H1 (cell line): Measurements from ENCODE around the gene LBX1. TPM values are rescaled to one million over a fixed set of nuclear protein-coding genes. Genes with fewer than 3 reads are reported as not detected.

Experiments
- CTCF ChIA-PET: fragments of 300-600 bp; sonication (Branson Sonifier 250); formaldehyde crosslinking; loops from one replicate; lab custom pipeline; 2021; ENCODE audit not compliant: partially characterized antibody; lab: Charles Lee
- POLR2A ChIA-PET: fragments of 300-600 bp; sonication (Branson Sonifier 250); formaldehyde crosslinking; loops from one replicate; lab custom pipeline; 2021; ENCODE audit warnings: inconsistent platforms; ENCODE audit not compliant: partially characterized antibody; lab: Charles Lee
- DNase-seq, 2 experiments: peaks; one replicate each; pipeline versions ENCODE4 v3.0.0 to v3.0.0-alpha.2; 2010 to 2022; ENCODE audit warnings: low spot score in 2 of 2, low read depth in 1 of 2, mixed read lengths in 1 of 2
- FAIRE-seq: peaks from 2 replicates; lab custom pipeline; 2011; peaks lifted over from hg19 to GRCh38; lab: Jason Lieb, UNC
- H2AFZ ChIP-seq: 2 replicates; pipeline ENCODE4 v1.8.1; 2012; ENCODE audit warnings: low read length, inconsistent platforms
- H2AK5ac ChIP-seq: 2 replicates; pipeline ENCODE4 v1.6.1; 2013; ENCODE audit warnings: low read depth, low read length
- H2BK120ac ChIP-seq: replicated peaks from 2 replicates; pipeline ENCODE3; 2013; ENCODE audit warnings: low read depth, low read length, inconsistent platforms
- H2BK12ac ChIP-seq: 2 replicates; pipeline ENCODE4 v1.6.1; 2013; ENCODE audit warnings: low read depth, low read length
- H2BK15ac ChIP-seq: 2 replicates; pipeline ENCODE4 v1.6.1; 2013; ENCODE audit warnings: low read length
- H2BK20ac ChIP-seq: 2 replicates; pipeline ENCODE4 v1.6.1; 2013; ENCODE audit warnings: low read length
- H2BK5ac ChIP-seq: 2 replicates; pipeline ENCODE4 v1.6.1; 2013; ENCODE audit warnings: low read depth, low read length
- H3K14ac ChIP-seq: 2 replicates; pipeline ENCODE4 v1.6.1; 2013; ENCODE audit warnings: inconsistent platforms; ENCODE audit not compliant: insufficient read length
- H3K18ac ChIP-seq: 2 replicates; pipeline ENCODE4 v1.6.1; 2013; ENCODE audit warnings: low read length; ENCODE audit errors: extremely low read depth
- H3K23ac ChIP-seq: 2 replicates; pipeline ENCODE4 v1.6.1; 2013; ENCODE audit warnings: inconsistent platforms; ENCODE audit not compliant: insufficient read length
- H3K23me2 ChIP-seq: 2 replicates; pipeline ENCODE4 v1.6.1; 2013; ENCODE audit warnings: low read depth, low read length
- H3K27ac ChIP-seq: 2 replicates; pipeline ENCODE4 v1.6.1; 2011; ENCODE audit warnings: low read depth, low read length, inconsistent platforms
- H3K27me3 ChIP-seq, 4 experiments: replicated peaks in 1 of 4; 1 replicate in 1 of 4; 2 replicates in 3 of 4; pipeline versions ENCODE4 v1.6.1 to v1.8.1; 2011 to 2013; ENCODE audit warnings: low read length in 3 of 4, mild to moderate bottlenecking in 3 of 4, inconsistent platforms in 2 of 4, mixed read lengths in 2 of 4, moderate library complexity in 1 of 4; ENCODE audit not compliant: control insufficient read depth in 3 of 4, insufficient read depth in 3 of 4; ENCODE audit errors: extremely low read depth in 1 of 4
- H3K36me3 ChIP-seq, 4 experiments: 2 replicates each; pipeline versions ENCODE4 v1.6.1 to v1.8.1; 2011 to 2013; ENCODE audit warnings: mild to moderate bottlenecking in 4 of 4, low read length in 3 of 4, moderate library complexity in 2 of 4, control low read depth in 1 of 4, inconsistent platforms in 1 of 4; ENCODE audit not compliant: insufficient read depth in 4 of 4, control insufficient read depth in 2 of 4
- H3K4ac ChIP-seq: replicated peaks from 2 replicates; pipeline ENCODE3; 2013; ENCODE audit warnings: low read length, low read depth, mixed read lengths, inconsistent platforms; ENCODE audit not compliant: insufficient read length
- H3K4me1 ChIP-seq, 4 experiments: replicated peaks in 1 of 4; 1 replicate in 1 of 4; 2 replicates in 3 of 4; pipeline versions ENCODE4 v1.6.1 to v1.8.1; 2011 to 2013; ENCODE audit warnings: low read length in 3 of 4, inconsistent platforms in 2 of 4, mixed read lengths in 1 of 4; ENCODE audit not compliant: insufficient read depth in 4 of 4, control insufficient read depth in 3 of 4
- H3K4me2 ChIP-seq, 2 experiments: 2 replicates each; pipeline versions ENCODE4 v1.6.1 to v1.8.1; 2011 to 2013; ENCODE audit warnings: low read depth in 2 of 2, low read length in 2 of 2, control low read depth in 1 of 2, inconsistent platforms in 1 of 2, mild to moderate bottlenecking in 1 of 2; ENCODE audit not compliant: insufficient read depth in 1 of 2
- H3K4me3 ChIP-seq, 4 experiments: fragments of 200-600, 300-600 bp in 1 of 4; sonication (generic), shearing (Covaris generic), sonication (Bioruptor Twin) in 1 of 4; 2 replicates each; pipeline versions ENCODE4 v1.5.1 to v1.8.1; 2011 to 2016; ENCODE audit warnings: low read length in 4 of 4, low read depth in 3 of 4, control low read depth in 2 of 4, inconsistent platforms in 2 of 4, mild to moderate bottlenecking in 2 of 4, mixed read lengths in 1 of 4, moderate library complexity in 1 of 4; ENCODE audit not compliant: insufficient read depth in 2 of 4; ENCODE audit errors: extremely low read depth in 1 of 4
- H3K56ac ChIP-seq: replicated peaks from 2 replicates; pipeline ENCODE3; 2013; ENCODE audit warnings: low read depth, mild to moderate bottlenecking, mixed read lengths, low read length, inconsistent platforms; ENCODE audit not compliant: insufficient read length
- H3K79me1 ChIP-seq: 2 replicates; pipeline ENCODE4 v1.6.1; 2013; ENCODE audit warnings: low read depth, low read length, control low read depth
- H3K79me2 ChIP-seq, 2 experiments: 2 replicates each; pipeline versions ENCODE4 v1.6.1 to v1.8.1; 2012 to 2013; ENCODE audit warnings: low read length in 2 of 2, mild to moderate bottlenecking in 2 of 2, inconsistent platforms in 1 of 2; ENCODE audit not compliant: insufficient read depth in 2 of 2, control insufficient read depth in 1 of 2
- H3K9ac ChIP-seq, 4 experiments: replicated peaks in 1 of 4; 1 replicate in 1 of 4; 2 replicates in 3 of 4; pipeline versions ENCODE4 v1.6.1 to v1.8.1; 2011 to 2013; ENCODE audit warnings: low read depth in 3 of 4, low read length in 3 of 4, control low read depth in 2 of 4, mild to moderate bottlenecking in 2 of 4, moderate library complexity in 2 of 4, inconsistent platforms in 1 of 4; ENCODE audit errors: extremely low read depth in 1 of 4
- H3K9me3 ChIP-seq, 2 experiments: 2 replicates each; pipeline versions ENCODE4 v1.6.1 to v1.8.1; 2012 to 2013; ENCODE audit warnings: mild to moderate bottlenecking in 2 of 2, moderate library complexity in 2 of 2, control low read depth in 1 of 2, inconsistent platforms in 1 of 2, low read depth in 1 of 2, low read length in 1 of 2, mixed read lengths in 1 of 2; ENCODE audit not compliant: insufficient read depth in 2 of 2
- H4K20me1 ChIP-seq, 2 experiments: replicated peaks in 1 of 2; 2 replicates each; pipeline versions ENCODE3 to v1.8.1; 2011 to 2013; ENCODE audit warnings: inconsistent platforms in 2 of 2, low read length in 2 of 2, mild to moderate bottlenecking in 1 of 2; ENCODE audit not compliant: insufficient read depth in 2 of 2, control insufficient read depth in 1 of 2
- H4K5ac ChIP-seq: 2 replicates; pipeline ENCODE4 v1.6.1; 2013; ENCODE audit warnings: low read length, low read depth, mixed read lengths, inconsistent platforms; ENCODE audit not compliant: insufficient read length
- H4K8ac ChIP-seq: 2 replicates; pipeline ENCODE4 v1.8.0; 2013; ENCODE audit warnings: mild to moderate bottlenecking, moderate library complexity, low read length, inconsistent platforms; ENCODE audit not compliant: insufficient read depth; ENCODE audit errors: extremely low read depth
- H4K91ac ChIP-seq: replicated peaks from 2 replicates; pipeline ENCODE3; 2013; ENCODE audit warnings: low read length, mixed read lengths, inconsistent platforms; ENCODE audit not compliant: insufficient read length
- ASH2L ChIP-seq: fragments of 200-600, 300-600 bp; sonication (generic); IDR thresholded peaks from one replicate; pipeline ENCODE4 v1.7.1; 2017; ENCODE audit warnings: low read length
- CEBPB ChIP-seq: IDR thresholded peaks from 2 replicates; pipeline ENCODE4 v1.6.1; 2012; ENCODE audit warnings: low read depth, low read length
- CHD1 ChIP-seq: IDR thresholded peaks from 2 replicates; pipeline ENCODE4 v1.6.1; 2012; ENCODE audit warnings: low read depth, low read length, improper control_type of control experiment
- JUND ChIP-seq: IDR thresholded peaks from 2 replicates; pipeline ENCODE4 v1.6.1; 2011; ENCODE audit warnings: mild to moderate bottlenecking, improper control_type of control experiment, low read length
- POU5F1 ChIP-seq: IDR thresholded peaks from 2 replicates; pipeline ENCODE4 v1.6.1; 2011; ENCODE audit warnings: low read depth, mild to moderate bottlenecking, low read length, moderate library complexity
- RNF2 ChIP-seq: fragments of 200-900, 300-1000 bp; sonication (generic); IDR thresholded peaks from 2 replicates; pipeline ENCODE4 v1.7.1; 2016; ENCODE audit warnings: borderline replicate concordance, low read depth, mild to moderate bottlenecking, antibody characterized with exemption, low read length; ENCODE audit not compliant: poor library complexity, severe bottlenecking; ENCODE audit errors: missing control alignments
- SP1 ChIP-seq: IDR thresholded peaks from 2 replicates; pipeline ENCODE4 v1.6.1; 2011; ENCODE audit warnings: low read depth, low read length
- SP4 ChIP-seq: IDR thresholded peaks from 2 replicates; pipeline ENCODE4 v1.6.1; 2012; ENCODE audit warnings: low read length, inconsistent platforms
- SUZ12 ChIP-seq: fragments of 200-600 bp; sonication (generic); IDR thresholded peaks from 2 replicates; pipeline ENCODE4 v1.6.1; 2012; ENCODE audit warnings: mild to moderate bottlenecking, inconsistent platforms, low read length, moderate library complexity, mixed read lengths
- WGBS, 2 experiments: shearing (Covaris generic) in 1 of 2; methylation state at CpG; one replicate each; pipeline versions ENCODE4 v1.1.6 to v1.1.7; 2013 to 2015; ENCODE audit warnings: low lambda C conversion rate in 2 of 2, mixed read lengths in 2 of 2, inconsistent platforms in 1 of 2, low coverage in 1 of 2, missing lambda C conversion rate in 1 of 2; ENCODE audit not compliant: insufficient replicate concordance in 2 of 2, insufficient coverage in 1 of 2, insufficient read length in 1 of 2; ENCODE audit errors: extremely low coverage in 1 of 2, missing lambda C conversion rate in 1 of 2; 5-methylcytosine and 5-hydroxymethylcytosine counted together
- polyA plus RNA-seq, 7 experiments: library from polyadenylated mRNA; depleted of rRNA in 3 of 7; stranded (reverse) in 5 of 7; unstranded in 2 of 7; fragments of >200 nt in 5 of 7; fragments of 200-250 nt in 2 of 7; gene quantifications; 1 replicate in 5 of 7; 2 replicates in 1 of 7; 4 replicates in 1 of 7; pipeline versions ENCODE4 v1.2.1 to v1.2.3, GENCODE V29; 2011 to 2013; ENCODE audit warnings: missing spikeins in 2 of 7, mixed read lengths in 2 of 7
- total RNA-seq: library from RNA; stranded (reverse); fragmentation: NEBNext Ultra II Directional; extraction: Animal tissue kit (Norgen Biotek cat#: 25700); gene quantifications from 2 replicates; pipeline ENCODE4 v1.2.1, GENCODE V29; 2021
- TF ChIP-seq, protein P1 (sequence below): IDR thresholded peaks from 2 replicates; pipeline ENCODE4 v1.6.1; 2012; ENCODE audit warnings: inconsistent platforms
- TF ChIP-seq, protein P2 (sequence below): IDR thresholded peaks from 2 replicates; pipeline ENCODE4 v1.6.1; 2012; ENCODE audit warnings: inconsistent platforms

The LBX1 gene
- total and polyA plus RNA-seq, 2 of the 8 experiments (the other 6 are each of a cell fraction or from before 2014, with no cell fraction given) = not detected

DNA sequence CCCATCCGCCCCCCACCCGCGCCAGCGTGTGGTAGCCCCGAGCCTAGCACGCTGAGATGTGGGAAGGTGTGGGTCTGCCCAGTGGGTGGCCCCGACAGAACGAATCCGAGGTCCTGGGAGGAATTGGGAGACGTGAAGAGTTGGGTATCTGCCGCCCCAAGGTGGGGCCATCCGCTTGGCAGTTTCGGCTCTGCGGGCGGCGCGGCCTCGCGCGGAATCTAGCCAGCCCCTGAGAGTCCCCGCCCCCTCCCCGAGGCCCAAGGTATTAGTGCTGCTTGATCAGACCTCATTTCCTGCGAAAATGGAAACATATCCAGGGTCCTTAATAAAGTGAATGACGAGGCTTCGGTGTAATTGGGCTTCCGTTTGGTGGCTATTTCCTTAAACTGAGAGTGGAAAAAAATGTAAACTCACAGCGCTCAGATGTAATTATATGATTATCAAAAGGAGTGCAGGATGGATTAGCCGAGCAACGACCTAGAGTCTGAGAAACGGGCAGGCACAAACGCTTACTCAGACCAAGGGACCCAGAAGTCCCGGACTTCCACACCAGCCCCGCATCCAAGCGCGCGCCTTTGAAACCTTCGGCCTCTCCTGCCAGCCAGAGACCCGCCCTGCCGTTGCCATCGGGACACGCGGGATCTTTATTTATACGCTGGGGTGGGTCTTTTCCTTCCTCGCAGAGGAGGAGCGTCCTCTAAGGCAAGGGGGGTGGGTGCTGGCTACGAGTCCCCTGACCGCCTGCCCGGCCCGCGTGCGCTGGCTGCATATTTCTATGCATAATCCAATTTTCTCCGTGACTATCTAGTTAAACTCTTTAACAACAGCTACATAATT lies 12.8 kb downstream of the LBX1 start:
- H3K4me3 ChIP-seq = peak overlapping the region in 1 of 4 experiments; percentile 50; a peak in 2 of 8 replicates
- no peak overlapping the region for H4K5ac ChIP-seq
- H2BK5ac ChIP-seq = no peak overlapping the region
- no peaks in the 10 kb centered on the region; the same call in 1 of the 2 replicates for H3K79me1 ChIP-seq
- H4K8ac ChIP-seq = no peak overlapping the region
- DNase-seq (peak in 1 of 2 experiments; percentile 67), FAIRE-seq (no peak)
- H3K9me3 ChIP-seq = no peaks in the 10 kb centered on the region
- H2AFZ ChIP-seq = no peak overlapping the region
- no peak overlapping the region for H3K23ac ChIP-seq
- POLR2A ChIA-PET = interaction anchor here (1.8 kb wide), 1 partner anchor 70 kb away, joined by 4 read pairs; no protein-coding TSS in a partner anchor
- H2AK5ac ChIP-seq = no peak overlapping the region
- peaks cover 22 to 27% of the 10 kb centered on the region in 2 experiments for H4K20me1 ChIP-seq
- no peak overlapping the region for H3K14ac ChIP-seq
- no peak overlapping the region for H3K9ac ChIP-seq
- H3K4ac ChIP-seq = no peak overlapping the region
- H2BK15ac ChIP-seq = no peak overlapping the region
- H3K27me3 ChIP-seq = peaks cover 72 to 88% (median 84%) of the 10 kb centered on the region in 4 experiments
- H3K27ac ChIP-seq = no peak overlapping the region
- CTCF ChIA-PET = interaction anchor here (0.5 to 13.7 kb wide), 23 partner anchors 9 to 565 kb away, joined by 3 to 266 read pairs (median 8); partner anchors contain the start of gene LBX1
- no peak overlapping the region for H2BK12ac ChIP-seq
- H2BK120ac ChIP-seq = no peak overlapping the region
- H3K4me1 ChIP-seq = peaks cover 0 to 17% (median 11%) of the 10 kb centered on the region in 4 experiments; a peak in 5 of 7 replicates
- H3K4me2 ChIP-seq = peak overlapping the region; percentile 15 to 75
- WGBS, 2 experiments = 7% methylated on average over 45 of the region's 52 CpGs; no CpG with 5 or more reads in 1 of the 2 experiments
- peaks cover 0 to 5% (median 0%) of the 10 kb centered on the region in 4 experiments; a peak in 1 of 8 replicates for H3K36me3 ChIP-seq
- no peaks in the 10 kb centered on the region for H3K79me2 ChIP-seq
- no peak overlapping the region for H2BK20ac ChIP-seq
- H3K56ac ChIP-seq = no peak overlapping the region
- H3K18ac ChIP-seq = no peak overlapping the region
- H3K23me2 ChIP-seq = peaks cover 2% of the 10 kb centered on the region; the same call in 1 of the 2 replicates
- H4K91ac ChIP-seq = no peak overlapping the region
- no peak for TF ChIP-seq CEBPB
- no peak for TF ChIP-seq POU5F1
- TF ChIP-seq, protein P1, sequence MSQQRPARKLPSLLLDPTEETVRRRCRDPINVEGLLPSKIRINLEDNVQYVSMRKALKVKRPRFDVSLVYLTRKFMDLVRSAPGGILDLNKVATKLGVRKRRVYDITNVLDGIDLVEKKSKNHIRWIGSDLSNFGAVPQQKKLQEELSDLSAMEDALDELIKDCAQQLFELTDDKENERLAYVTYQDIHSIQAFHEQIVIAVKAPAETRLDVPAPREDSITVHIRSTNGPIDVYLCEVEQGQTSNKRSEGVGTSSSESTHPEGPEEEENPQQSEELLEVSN = no peak
- peak; percentile 73 for TF ChIP-seq RNF2
- TF ChIP-seq ASH2L = no peak
- TF ChIP-seq JUND = no peak
- TF ChIP-seq SP4 = no peak
- 0 out of 2 replicates have a peak, but pooled peaks have one; percentile 14 for TF ChIP-seq SUZ12
- no peak for TF ChIP-seq SP1
- TF ChIP-seq CHD1 = no peak
- TF ChIP-seq, protein P2, sequence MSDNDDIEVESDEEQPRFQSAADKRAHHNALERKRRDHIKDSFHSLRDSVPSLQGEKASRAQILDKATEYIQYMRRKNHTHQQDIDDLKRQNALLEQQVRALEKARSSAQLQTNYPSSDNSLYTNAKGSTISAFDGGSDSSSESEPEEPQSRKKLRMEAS = no peak
